GM23248 (cell line): ENCODE data around the gene PTCH1.

Experiments
- EZH2 ChIP-seq: fragments of 200-600 bp; sonication (generic); IDR thresholded peaks from 2 replicates; pipeline ENCODE4 v1.6.1; 2018; ENCODE audit warnings: antibody characterized with exemption, mild to moderate bottlenecking; ENCODE audit not compliant: insufficient read depth, poor library complexity, severe bottlenecking
- EZH2phosphoT487 ChIP-seq: fragments of 200-600 bp; sonication (generic); IDR thresholded peaks from 2 replicates; pipeline ENCODE4 v1.6.1; 2018; ENCODE audit warnings: antibody characterized with exemption, moderate library complexity, mild to moderate bottlenecking, low read depth; ENCODE audit not compliant: insufficient read depth

DNA sequence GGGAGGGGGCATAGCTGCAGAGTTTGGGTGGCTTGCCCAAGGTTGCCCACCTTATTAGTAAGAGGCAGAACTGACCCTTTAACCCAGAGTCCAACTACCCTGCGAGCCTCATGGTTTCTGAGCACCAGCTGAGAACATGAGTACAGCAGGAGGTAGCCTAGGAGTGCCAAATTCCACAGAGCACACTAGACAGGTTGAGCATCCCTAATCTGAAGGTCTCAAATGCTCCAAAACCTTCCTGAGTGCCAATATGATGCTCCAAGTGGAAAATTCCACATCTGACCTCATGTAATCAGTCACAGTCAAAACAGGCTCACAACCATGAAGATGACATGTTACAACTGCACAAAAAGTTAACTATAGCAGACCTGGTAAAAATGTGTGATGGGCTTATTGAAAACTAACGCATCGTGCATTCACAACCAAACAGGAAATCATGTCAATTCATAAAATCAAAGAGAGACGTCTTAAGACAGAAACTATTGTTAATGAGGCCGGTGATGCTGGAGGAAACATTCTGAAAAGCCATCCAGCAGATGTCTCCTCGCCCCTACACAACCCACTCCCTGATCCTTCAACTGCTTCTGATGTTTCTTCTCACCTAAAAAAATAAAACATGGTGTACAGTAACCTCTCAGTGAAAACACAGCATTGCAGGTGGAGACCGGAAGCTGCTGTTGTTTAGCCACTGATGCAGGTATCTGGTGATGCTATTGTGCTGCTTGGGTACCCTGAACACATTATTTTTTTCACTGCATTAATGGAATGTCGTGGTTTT, 25.0 kb downstream of the PTCH1 start:
- TF ChIP-seq EZH2 (no peak), EZH2phosphoT487 (no peak)
